ENCODE data around the gene PPEF2.

The PPEF2 gene

GRCh38 chr4:75844151-75844662 is 58.0 kb downstream of the PPEF2 start:
- no peak for FAIRE-seq
- no peak for TF ChIP-seq POU2F2 (IDR thresholded peaks at IDR 0.05; ENCODE audit: low read depth, low read length)
- TF ChIP-seq SPI1 (IDR thresholded peaks at IDR 0.05; ENCODE audit: low read depth, low read length), result no peak
- TF ChIP-seq POLR2AphosphoS5 (IDR thresholded peaks at IDR 0.05; ENCODE audit: low read depth, low read length), result no peak
- TF ChIP-seq POLR2A (IDR thresholded peaks at IDR 0.05; ENCODE audit: low read depth, low read length), result no peak
- TF ChIP-seq TAF1 (IDR thresholded peaks at IDR 0.05; ENCODE audit: low read depth, low read length), result no peak
- no peak for TF ChIP-seq PAX5 (IDR thresholded peaks at IDR 0.05; ENCODE audit: insufficient read depth, low read length, severe bottlenecking)
- DNase-seq (ENCODE audit: insufficient read length, low spot score), result no peak

GRCh38 chr4:75843596-75843995 is 58.7 kb downstream of the PPEF2 start:
- no peak for FAIRE-seq
- no peak for DNase-seq (ENCODE audit: insufficient read length, low spot score)
- no peak for TF ChIP-seq POLR2AphosphoS5 (IDR thresholded peaks at IDR 0.05; ENCODE audit: low read depth, low read length)
- no peak for TF ChIP-seq POU2F2 (IDR thresholded peaks at IDR 0.05; ENCODE audit: low read depth, low read length)
- no peak for TF ChIP-seq PAX5 (IDR thresholded peaks at IDR 0.05; ENCODE audit: insufficient read depth, low read length, severe bottlenecking)
- no peak for TF ChIP-seq TAF1 (IDR thresholded peaks at IDR 0.05; ENCODE audit: low read depth, low read length)
- no peak for TF ChIP-seq POLR2A (IDR thresholded peaks at IDR 0.05; ENCODE audit: low read depth, low read length)
- no peak for TF ChIP-seq SPI1 (IDR thresholded peaks at IDR 0.05; ENCODE audit: low read depth, low read length)

- no peak for FAIRE-seq
- DNase-seq (ENCODE audit: insufficient read length, low spot score), result no peak
- TF ChIP-seq SPI1 (IDR thresholded peaks at IDR 0.05; ENCODE audit: low read depth, low read length) (no peak), POLR2AphosphoS5 (IDR thresholded peaks at IDR 0.05; ENCODE audit: low read depth, low read length) (no peak), TAF1 (IDR thresholded peaks at IDR 0.05; ENCODE audit: low read depth, low read length) (no peak), PAX5 (IDR thresholded peaks at IDR 0.05; ENCODE audit: insufficient read depth, low read length, severe bottlenecking) (no peak), POU2F2 (IDR thresholded peaks at IDR 0.05; ENCODE audit: low read depth, low read length) (no peak), POLR2A (IDR thresholded peaks at IDR 0.05; ENCODE audit: low read depth, low read length) (no peak)
Measured at GRCh38 chr4:75841641-75842520, 60.4 kb downstream of the PPEF2 start.

- TF ChIP-seq PAX5 (IDR thresholded peaks at IDR 0.05; ENCODE audit: insufficient read depth, low read length, severe bottlenecking) (no peak), POU2F2 (IDR thresholded peaks at IDR 0.05; ENCODE audit: low read depth, low read length) (no peak), POLR2A (IDR thresholded peaks at IDR 0.05; ENCODE audit: low read depth, low read length) (no peak), POLR2AphosphoS5 (IDR thresholded peaks at IDR 0.05; ENCODE audit: low read depth, low read length) (no peak), SPI1 (IDR thresholded peaks at IDR 0.05; ENCODE audit: low read depth, low read length) (no peak), TAF1 (IDR thresholded peaks at IDR 0.05; ENCODE audit: low read depth, low read length) (no peak)
- DNase-seq (ENCODE audit: insufficient read length, low spot score), result no peak
- FAIRE-seq, result no peak
Measured at GRCh38 chr4:75834772-75835154, 67.5 kb downstream of the PPEF2 start.

- no peak for FAIRE-seq
Measured at GRCh38 chr4:75834095-75834771, 68.0 kb downstream of the PPEF2 start.

GRCh38 chr4:75831856-75832405 is 70.3 kb downstream of the PPEF2 start:
- FAIRE-seq, result no peak
- TF ChIP-seq TAF1 (IDR thresholded peaks at IDR 0.05; ENCODE audit: low read depth, low read length) (no peak), SPI1 (IDR thresholded peaks at IDR 0.05; ENCODE audit: low read depth, low read length) (0 out of 2 replicates have a peak, but pooled peaks have one; percentile 1)
- no peak for DNase-seq (ENCODE audit: insufficient read length, low spot score)

More at GRCh38 chr4:75834095-75834771, 68.0 kb downstream of the PPEF2 start:
- TF ChIP-seq PAX5 (IDR thresholded peaks at IDR 0.05; ENCODE audit: insufficient read depth, low read length, severe bottlenecking) (no peak), POLR2AphosphoS5 (IDR thresholded peaks at IDR 0.05; ENCODE audit: low read depth, low read length) (no peak), SPI1 (IDR thresholded peaks at IDR 0.05; ENCODE audit: low read depth, low read length) (no peak), POU2F2 (IDR thresholded peaks at IDR 0.05; ENCODE audit: low read depth, low read length) (no peak), TAF1 (IDR thresholded peaks at IDR 0.05; ENCODE audit: low read depth, low read length) (no peak), POLR2A (IDR thresholded peaks at IDR 0.05; ENCODE audit: low read depth, low read length) (no peak)
- DNase-seq (ENCODE audit: insufficient read length, low spot score), result no peak

- DNase-seq (ENCODE audit: insufficient read length, low spot score) (no peak), FAIRE-seq (no peak)
- TF ChIP-seq POLR2A (IDR thresholded peaks at IDR 0.05; ENCODE audit: low read depth, low read length) (no peak), POU2F2 (IDR thresholded peaks at IDR 0.05; ENCODE audit: low read depth, low read length) (no peak), POLR2AphosphoS5 (IDR thresholded peaks at IDR 0.05; ENCODE audit: low read depth, low read length) (no peak)
Measured at GRCh38 chr4:75830906-75831305, 71.3 kb downstream of the PPEF2 start.

- TF ChIP-seq SPI1 (IDR thresholded peaks at IDR 0.05; ENCODE audit: low read depth, low read length), result 0 out of 2 replicates have a peak, but pooled peaks have one; percentile 5
- TF ChIP-seq TAF1 (IDR thresholded peaks at IDR 0.05; ENCODE audit: low read depth, low read length), result no peak
- no peak for TF ChIP-seq POLR2AphosphoS5 (IDR thresholded peaks at IDR 0.05; ENCODE audit: low read depth, low read length)
- DNase-seq (ENCODE audit: insufficient read length, low spot score), result no peak
- no peak for FAIRE-seq
Measured at GRCh38 chr4:75823812-75824211, 78.4 kb downstream of the PPEF2 start.

- DNase-seq (ENCODE audit: insufficient read length, low spot score), result no peak
- TF ChIP-seq PAX5 (IDR thresholded peaks at IDR 0.05; ENCODE audit: insufficient read depth, low read length, severe bottlenecking), result no peak
- TF ChIP-seq SPI1 (IDR thresholded peaks at IDR 0.05; ENCODE audit: low read depth, low read length), result no peak
- FAIRE-seq, result no peak
Measured at GRCh38 chr4:75822416-75822815, 79.8 kb downstream of the PPEF2 start.
